Gastrocnemius medialis (tissue), 4 donors: ENCODE measurements around the gene DARS1. TPM values are rescaled to one million over a fixed set of nuclear protein-coding genes. Genes with fewer than 3 reads are reported as not detected.

ENCODE experiments used
- ATAC-seq, 2 donors: fragments of 150-250 bp; one replicate each; pipeline ENCODE4 v1.9.1; 2016
- DNase-seq, 2 donors: peaks; one replicate each; pipeline ENCODE4 v3.0.0-alpha.2; 2019
- H3K27ac ChIP-seq, 4 donors: fragments of 200-600 bp; sonication (generic); 1 replicate in 1 of 4; 2 replicates in 3 of 4; pipeline ENCODE4 v1.5.1; 2016 to 2018; ENCODE audit warnings: mild to moderate bottlenecking in 2 of 4, moderate library complexity in 1 of 4
- H3K27me3 ChIP-seq, 3 donors: fragments of 200-600 bp; sonication (generic) in 2 of 3; 1 replicate in 1 of 3; 2 replicates in 2 of 3; pipeline versions ENCODE4 v1.5.1 to v1.6.0; 2016 to 2019; ENCODE audit warnings: mild to moderate bottlenecking in 1 of 3, moderate library complexity in 1 of 3
- H3K36me3 ChIP-seq, 2 donors: fragments of 200-600 bp; sonication (generic) in 1 of 2; one replicate each; pipeline ENCODE4 v1.5.1; 2017 to 2018
- H3K4me1 ChIP-seq, 2 donors: fragments of 200-600 bp; sonication (generic) in 1 of 2; one replicate each; pipeline ENCODE4 v1.5.1; 2016 to 2017; ENCODE audit warnings: mild to moderate bottlenecking in 2 of 2
- H3K4me3 ChIP-seq, 4 donors: fragments of 200-600 bp; sonication (generic) in 3 of 4; 1 replicate in 1 of 4; 2 replicates in 3 of 4; pipeline ENCODE4 v1.5.1; 2016 to 2019; ENCODE audit warnings: mild to moderate bottlenecking in 2 of 4
- H3K9me3 ChIP-seq, 3 donors: fragments of 200-600 bp; sonication (generic) in 2 of 3; 1 replicate in 1 of 3; 2 replicates in 2 of 3; pipeline ENCODE4 v1.5.1; 2016 to 2019
- CTCF ChIP-seq, 5 experiments: fragments of 450-650 bp in 3 of 5; fragments of 200-600 bp in 2 of 5; sonication (generic) in 2 of 5; IDR thresholded peaks in 4 of 5; conservative IDR thresholded peaks in 1 of 5; 1 replicate in 4 of 5; 2 replicates in 1 of 5; pipeline ENCODE4 v1.5.1; 2016 to 2019; ENCODE audit warnings: antibody characterized with exemption in 5 of 5, mild to moderate bottlenecking in 3 of 5, moderate library complexity in 3 of 5
- POLR2A ChIP-seq, 2 donors: fragments of 450-650 bp; IDR thresholded peaks; one replicate each; pipeline ENCODE4 v1.6.1; 2017; ENCODE audit warnings: antibody characterized with exemption in 2 of 2, mild to moderate bottlenecking in 2 of 2, moderate library complexity in 2 of 2
- in situ Hi-C, 4 donors: fragments of 200-750 bp; cut with MboI; loops; one replicate each; pipeline versions ENCODE4 v1.15.0 to v1.8.0; 2017; ENCODE audit warnings: low sequenced_read_pairs in 4 of 4
- intact Hi-C: fragments of 100-400 bp; cut with DNase I; formaldehyde crosslinking; loops from one replicate; pipeline ENCODE4 v1.15.1; 2023; ENCODE audit warnings: low total_unique reads
- total RNA-seq, 4 donors: library from RNA; depleted of rRNA; stranded (reverse); fragments of >200 nt; gene quantifications; one replicate each; pipeline versions ENCODE4 v1.1.0 to v1.2.3, GENCODE V29; 2016

The DARS1 gene
- total RNA-seq, 4 donors from 2014 or later, result 86.2 to 97.2 (median 89.8) TPM

GRCh38 chr2:135980434-135981079 lies 4.9 kb downstream of the DARS1 start:
- H3K9me3 ChIP-seq, result no peaks in the 10 kb centered on the region
- H3K4me3 ChIP-seq, result no peak overlapping the region
- peaks cover 13 to 20% of the 10 kb centered on the region in 2 donors for H3K4me1 ChIP-seq
- intact Hi-C loops, result no loop called here
- in situ Hi-C loops, result loop anchor here in 1 of 4 donors (25.0 kb wide), 1 partner anchor 443 kb away; the partner anchor contains the start of genes R3HDM1 and ZRANB3
- no peak overlapping the region for H3K27ac ChIP-seq
- DNase-seq (no peak), ATAC-seq (no peak)
- H3K27me3 ChIP-seq, result no peaks in the 10 kb centered on the region
- H3K36me3 ChIP-seq, result peaks cover 0 to 32% of the 10 kb centered on the region in 2 donors
- no peak for TF ChIP-seq CTCF (IDR thresholded peaks at IDR 0.05 in 4 of 5, conservative IDR thresholded peaks at IDR 0.05 in 1 of 5)
- no peak for TF ChIP-seq POLR2A (IDR thresholded peaks at IDR 0.05)

- Histone ChIP-seq H3K4me1 (peaks cover 0 to 3% of the 10 kb centered on the region in 2 donors), H3K9me3 (peaks cover 0 to 5% (median 0%) of the 10 kb centered on the region in 3 donors), H3K4me3 (no peak overlapping the region), H3K27ac (no peak overlapping the region), H3K27me3 (no peaks in the 10 kb centered on the region), H3K36me3 (peaks cover 0 to 37% of the 10 kb centered on the region in 2 donors)
- ATAC-seq, result no peak
- no peak for DNase-seq
- TF ChIP-seq CTCF (IDR thresholded peaks at IDR 0.05 in 4 of 5, conservative IDR thresholded peaks at IDR 0.05 in 1 of 5), result no peak
- TF ChIP-seq POLR2A (IDR thresholded peaks at IDR 0.05), result no peak
- intact Hi-C loops, result no loop called here
- in situ Hi-C loops, result loop anchor here in 1 of 4 donors (25.0 kb wide), 1 partner anchor 438 kb away; the partner anchor contains the start of genes R3HDM1 and ZRANB3
Observed at GRCh38 chr2:135975702-135976101, 9.7 kb downstream of the DARS1 start.

GRCh38 chr2:135974036-135974435 lies 11.4 kb downstream of the DARS1 start:
- intact Hi-C loops, result loop anchor here (5.0 kb wide), 1 partner anchor 57 kb away; no protein-coding TSS in a partner anchor
- in situ Hi-C loops, result no loop called here
- ATAC-seq (no peak), DNase-seq (no peak)
- H3K4me1 ChIP-seq, result peaks cover 5 to 8% of the 10 kb centered on the region in 2 donors
- no peaks in the 10 kb centered on the region for H3K27me3 ChIP-seq
- no peak overlapping the region for H3K27ac ChIP-seq
- peaks cover 0 to 37% of the 10 kb centered on the region in 2 donors for H3K36me3 ChIP-seq
- no peak overlapping the region for H3K4me3 ChIP-seq
- TF ChIP-seq CTCF (IDR thresholded peaks at IDR 0.05 in 4 of 5, conservative IDR thresholded peaks at IDR 0.05 in 1 of 5), result no peak
- H3K9me3 ChIP-seq, result peaks cover 0 to 5% (median 0%) of the 10 kb centered on the region in 3 donors

- H3K27ac ChIP-seq, result no peak overlapping the region
- H3K4me3 ChIP-seq, result no peak overlapping the region
- peaks cover 0 to 10% of the 10 kb centered on the region in 2 donors for H3K36me3 ChIP-seq
- intact Hi-C loops, result loop anchor here (5.0 kb wide), 1 partner anchor 53 kb away; no protein-coding TSS in a partner anchor
- ATAC-seq (no peak), DNase-seq (no peak)
- TF ChIP-seq POLR2A (IDR thresholded peaks at IDR 0.05), result no peak
- no peak for TF ChIP-seq CTCF (IDR thresholded peaks at IDR 0.05 in 4 of 5, conservative IDR thresholded peaks at IDR 0.05 in 1 of 5)
- H3K4me1 ChIP-seq, result peaks cover 8 to 11% of the 10 kb centered on the region in 2 donors
- H3K27me3 ChIP-seq, result no peaks in the 10 kb centered on the region
- H3K9me3 ChIP-seq, result peaks cover 0 to 5% (median 0%) of the 10 kb centered on the region in 3 donors
- in situ Hi-C loops, result no loop called here
Observed at GRCh38 chr2:135969655-135970387, 15.6 kb downstream of the DARS1 start.
